Stromal cell of bone marrow (primary cell): ENCODE results near the gene GJD3.
"Not testable (repeated sequence)": the region's sequence is repeated elsewhere in the genome, so short reads cannot be mapped to it uniquely, and the experiment has no call there.

Source experiments
- DNase-seq: peaks from one replicate; pipeline ENCODE4 v3.0.0-alpha.2; 2012; ENCODE audit warnings: low read depth

Gene GJD3, protein sequence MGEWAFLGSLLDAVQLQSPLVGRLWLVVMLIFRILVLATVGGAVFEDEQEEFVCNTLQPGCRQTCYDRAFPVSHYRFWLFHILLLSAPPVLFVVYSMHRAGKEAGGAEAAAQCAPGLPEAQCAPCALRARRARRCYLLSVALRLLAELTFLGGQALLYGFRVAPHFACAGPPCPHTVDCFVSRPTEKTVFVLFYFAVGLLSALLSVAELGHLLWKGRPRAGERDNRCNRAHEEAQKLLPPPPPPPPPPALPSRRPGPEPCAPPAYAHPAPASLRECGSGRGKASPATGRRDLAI

DNA sequence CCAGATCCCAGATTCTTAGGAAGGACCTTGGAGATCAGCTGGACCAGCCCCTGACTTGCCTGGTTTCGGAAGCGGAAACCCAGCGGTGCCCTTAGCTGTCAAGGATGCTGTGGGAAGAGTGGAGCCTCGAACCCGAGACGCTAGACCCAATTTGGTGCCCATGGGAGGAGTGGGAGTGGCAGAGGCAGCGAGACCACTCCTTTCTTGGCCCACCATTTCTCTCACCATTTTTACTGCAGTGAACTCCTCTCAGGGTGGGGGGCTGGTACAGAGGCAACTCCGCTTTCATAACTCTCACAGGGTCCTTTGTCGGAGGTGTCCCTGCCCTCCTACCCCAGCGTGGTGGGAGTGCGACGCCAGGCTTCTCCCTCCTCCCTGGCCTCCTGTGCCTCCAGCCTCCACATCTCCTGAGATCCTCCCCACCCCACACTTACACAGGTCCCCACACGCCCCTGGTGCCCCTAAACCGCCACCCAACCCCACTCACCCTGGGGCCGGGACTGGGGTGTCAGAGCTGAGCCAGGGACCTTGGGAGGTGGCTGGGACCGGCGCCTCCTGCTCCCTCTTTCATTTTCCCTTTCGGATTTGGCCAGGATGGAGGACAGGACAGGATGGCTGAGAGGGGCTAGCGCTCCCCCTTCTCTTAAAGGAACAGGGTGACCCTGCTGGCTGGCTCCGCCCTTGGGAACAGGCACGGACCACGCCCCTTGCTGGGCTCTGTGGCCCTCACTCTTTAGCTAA is at the start of gene GJD3:
Gene GJD3 (minus strand): TSS at position 617 of the 741 bp plus-strand sequence. CDS start 922 bp downstream, outside the sequence.
- DNase-seq: no peak

DNA sequence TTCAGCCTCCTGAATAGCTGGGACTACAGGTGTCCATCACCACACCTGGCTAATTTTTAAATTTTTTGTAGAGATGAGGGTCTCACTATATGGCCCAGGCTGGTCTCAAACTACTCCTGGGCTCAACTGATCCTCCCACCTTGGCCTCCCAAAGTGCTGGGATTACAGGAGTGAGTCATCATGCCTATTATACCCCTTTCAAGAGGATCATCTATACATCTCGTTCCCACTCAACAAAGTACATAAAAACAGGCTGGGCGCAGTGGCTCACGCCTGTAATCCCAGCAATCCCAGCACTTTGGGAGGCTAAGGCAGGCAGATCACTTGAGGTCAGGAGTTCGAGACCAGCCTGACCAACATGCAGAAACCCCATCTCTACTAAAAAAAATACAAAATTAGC is 49.8 kb upstream of the GJD3 start:
- DNase-seq: not testable (repeated sequence)

DNA sequence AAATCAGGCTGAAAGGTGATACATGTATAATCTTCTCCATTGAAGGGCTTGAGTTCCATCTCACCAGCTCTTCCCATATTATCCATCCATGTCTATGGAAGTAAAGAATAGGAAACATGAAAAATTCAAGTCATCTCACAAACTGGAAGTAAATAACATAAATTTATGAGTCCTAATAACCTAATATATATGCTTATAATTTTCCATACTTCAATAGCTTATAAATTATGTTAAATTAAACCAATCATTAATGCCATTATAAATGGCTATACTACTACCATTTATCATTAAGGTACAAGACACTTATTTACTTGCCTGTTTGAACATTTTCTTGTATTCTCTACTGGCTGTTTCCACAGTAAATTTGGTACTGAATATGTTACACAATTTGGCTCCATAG is 48.3 kb upstream of the GJD3 start:
- no peak for DNase-seq

DNA sequence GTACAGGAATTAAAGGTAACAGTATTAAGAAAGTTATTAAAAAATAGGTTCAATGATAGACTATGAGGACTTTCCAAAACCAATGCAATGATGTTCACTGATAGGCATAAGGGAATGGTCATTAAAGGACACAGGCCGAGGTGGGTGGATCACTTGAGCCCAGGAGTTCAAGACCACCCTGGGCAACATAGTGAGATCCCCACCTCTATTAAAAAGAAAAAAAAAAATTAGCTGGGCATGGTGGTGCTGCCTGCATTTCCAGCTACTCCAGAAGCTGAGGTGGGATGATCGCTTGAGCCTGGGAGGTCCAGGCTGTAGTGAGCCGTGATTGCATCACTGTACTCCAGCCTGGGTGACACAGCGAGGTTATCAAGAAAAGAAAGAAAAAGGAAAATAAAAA is 47.3 kb upstream of the GJD3 start:
- DNase-seq: no peak

DNA sequence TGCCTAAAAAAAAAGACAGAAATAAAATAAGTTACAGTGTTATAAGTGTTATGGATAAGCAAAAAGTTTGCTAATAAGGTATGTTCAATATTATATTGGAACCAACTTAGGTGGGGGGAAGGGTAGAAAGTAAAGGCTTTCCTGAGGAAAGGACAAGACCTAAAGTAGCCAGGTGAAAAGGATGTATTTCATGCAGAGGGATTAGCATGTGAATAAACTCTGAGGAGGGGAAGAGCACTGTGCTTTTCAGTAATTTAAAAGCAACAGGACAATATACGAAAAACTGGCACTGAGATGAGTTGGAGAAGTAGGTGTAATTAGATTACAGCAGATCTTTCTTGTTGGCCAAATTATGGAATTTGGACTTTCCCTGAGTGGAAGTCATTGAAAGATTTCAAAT is 45.5 kb upstream of the GJD3 start:
- DNase-seq: no peak

DNA sequence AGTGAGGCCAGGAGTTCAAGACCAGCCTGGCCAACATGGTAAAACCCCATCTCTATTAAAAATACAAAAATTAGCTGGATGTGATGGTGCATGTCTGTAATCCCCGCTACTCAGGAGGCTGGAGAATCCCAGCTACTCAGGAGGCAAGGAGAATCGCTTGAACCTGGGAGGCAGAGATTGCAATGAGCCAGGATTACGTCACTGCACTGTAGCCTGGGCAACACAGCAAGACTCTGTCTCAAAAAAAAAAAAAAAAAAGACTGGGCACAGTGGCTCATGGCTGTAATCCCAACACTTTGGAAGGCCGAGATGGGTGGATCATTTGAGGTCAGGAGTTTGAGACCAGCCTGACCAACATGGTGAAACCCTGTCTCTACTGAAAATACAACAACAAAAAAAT is 45.0 kb upstream of the GJD3 start:
- not testable (repeated sequence) for DNase-seq

DNA sequence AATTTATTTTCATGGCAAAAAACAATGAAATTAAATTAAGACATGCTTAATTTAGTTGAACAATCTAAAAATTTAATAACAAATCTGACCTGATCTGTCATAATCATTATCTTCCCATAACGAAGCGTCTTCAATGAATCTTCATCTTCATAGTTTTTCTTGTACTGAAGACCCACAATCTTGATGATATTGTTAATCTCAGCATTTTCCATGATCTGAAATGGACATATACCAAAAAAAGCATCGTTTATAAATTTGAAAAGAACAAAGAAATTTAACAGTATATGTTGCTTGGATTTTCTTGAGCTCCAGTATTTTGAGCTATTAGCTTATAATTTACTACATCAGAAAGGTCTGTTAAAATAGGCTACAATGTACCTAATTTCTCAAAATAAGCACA is 42.9 kb upstream of the GJD3 start:
- DNase-seq: no peak

DNA sequence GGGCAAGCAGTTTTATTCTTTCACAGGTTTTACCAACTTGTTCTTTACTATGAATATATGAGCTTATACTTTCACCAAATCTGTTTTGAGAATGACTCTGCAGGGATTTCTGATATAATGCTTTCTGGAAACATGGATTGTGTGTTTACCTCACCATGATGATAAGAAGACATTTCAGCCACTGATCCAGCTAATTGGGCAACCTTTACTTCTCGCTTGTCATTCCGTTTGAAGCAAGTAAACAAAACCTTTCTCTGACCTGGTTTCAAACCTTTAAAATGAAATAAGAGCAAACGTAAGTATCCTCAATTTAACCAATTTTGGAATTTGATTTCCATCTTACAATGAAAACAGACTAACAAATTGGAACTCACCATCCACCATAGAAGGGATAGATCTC is 39.5 kb upstream of the GJD3 start:
- DNase-seq: no peak

DNA sequence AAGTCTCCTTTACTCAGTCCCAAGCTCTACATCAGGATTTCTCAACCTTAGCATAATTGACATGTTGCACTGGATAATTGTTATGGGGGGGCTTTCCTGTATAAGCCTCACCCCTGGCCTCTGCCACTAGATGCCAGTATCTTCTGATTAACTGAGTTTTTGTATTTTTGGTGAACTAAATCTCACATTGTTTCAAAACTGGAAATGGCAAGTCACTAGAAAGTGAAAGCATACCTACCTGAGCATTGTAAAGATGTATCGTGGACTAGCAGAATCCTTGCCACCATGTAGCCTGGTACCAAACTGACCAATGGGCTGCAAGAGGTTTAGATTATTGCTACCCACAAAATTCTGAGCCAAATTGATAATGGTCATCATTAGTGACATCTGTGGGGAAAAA is 38.1 kb upstream of the GJD3 start:
- no peak for DNase-seq

DNA sequence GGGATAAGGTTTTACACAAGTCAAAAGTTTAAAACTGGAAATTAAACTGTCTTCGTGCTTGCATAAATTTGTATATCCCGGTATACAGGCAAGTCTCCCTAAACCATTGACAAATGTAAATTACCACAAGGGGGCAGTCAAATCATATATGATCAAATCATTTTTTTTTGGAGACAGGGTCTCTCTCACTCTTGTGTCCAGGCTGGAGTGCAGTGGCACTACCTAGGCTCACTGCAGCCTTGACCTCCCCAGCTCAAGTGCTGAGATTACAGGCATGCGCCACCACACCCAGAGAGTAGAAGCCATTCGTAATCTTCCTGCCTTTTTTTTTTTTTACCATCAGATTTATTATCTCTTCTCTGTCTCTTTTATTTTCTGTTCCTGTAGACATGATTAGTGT is 34.6 kb upstream of the GJD3 start:
- DNase-seq: peak; percentile 47

DNA sequence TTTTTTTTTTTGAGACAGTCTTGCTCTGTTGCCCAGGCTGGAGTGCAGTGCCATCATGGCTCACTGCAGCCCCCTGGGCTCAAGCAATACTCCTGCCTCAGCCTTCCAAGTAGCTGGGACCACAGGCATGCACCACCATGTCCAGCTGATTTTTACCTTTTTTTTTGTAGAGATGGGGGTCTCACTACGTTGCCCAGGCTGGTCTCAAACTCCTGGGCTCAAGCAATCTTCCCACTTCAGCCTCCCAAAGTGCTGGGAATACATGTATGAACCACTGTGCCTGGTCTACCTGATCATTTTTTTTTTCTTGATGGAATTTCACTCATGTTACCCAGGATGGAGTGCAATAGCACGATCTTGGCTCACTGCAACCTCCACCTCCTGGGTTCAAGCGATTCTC is 22.0 kb upstream of the GJD3 start:
- DNase-seq: not testable (repeated sequence)

DNA sequence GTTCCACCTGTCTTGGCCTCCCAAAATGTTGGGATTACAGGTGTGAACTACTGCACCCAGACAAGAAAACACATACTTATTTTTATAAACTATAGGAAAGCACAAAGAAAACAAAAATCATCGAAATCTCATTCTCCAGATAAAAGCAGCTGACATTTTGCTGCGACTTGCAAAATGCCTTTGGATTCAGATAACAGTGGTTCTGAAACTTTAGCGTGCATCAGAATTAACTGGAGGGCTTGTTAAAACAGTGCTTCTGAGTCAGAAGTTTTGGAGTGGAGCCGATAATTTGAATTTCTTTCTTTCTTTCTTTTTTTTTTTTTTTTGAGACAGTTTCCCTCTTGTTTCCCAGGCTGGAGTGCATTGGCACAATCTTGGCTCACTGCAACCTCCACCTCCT is 17.7 kb upstream of the GJD3 start:
- no peak for DNase-seq

DNA sequence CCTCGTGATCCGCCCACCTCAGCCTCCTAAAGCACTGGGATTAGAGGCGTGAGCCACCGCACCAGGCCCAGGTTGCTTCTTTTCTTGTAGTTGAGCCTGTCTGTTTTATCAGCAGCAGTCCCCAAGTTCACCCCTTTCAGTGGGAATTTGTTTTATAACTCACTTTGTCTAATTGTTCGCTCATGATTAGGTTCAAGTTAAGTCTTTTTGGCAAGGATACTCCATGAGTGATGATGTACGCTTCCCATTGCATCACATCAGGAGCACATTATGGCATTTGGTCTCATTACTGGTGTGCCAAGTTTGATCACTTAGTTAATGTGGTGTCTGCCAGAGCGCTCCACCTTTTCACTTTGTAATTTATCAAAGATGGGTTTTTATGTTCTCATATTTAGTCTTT is 14.4 kb upstream of the GJD3 start:
- DNase-seq: no peak

DNA sequence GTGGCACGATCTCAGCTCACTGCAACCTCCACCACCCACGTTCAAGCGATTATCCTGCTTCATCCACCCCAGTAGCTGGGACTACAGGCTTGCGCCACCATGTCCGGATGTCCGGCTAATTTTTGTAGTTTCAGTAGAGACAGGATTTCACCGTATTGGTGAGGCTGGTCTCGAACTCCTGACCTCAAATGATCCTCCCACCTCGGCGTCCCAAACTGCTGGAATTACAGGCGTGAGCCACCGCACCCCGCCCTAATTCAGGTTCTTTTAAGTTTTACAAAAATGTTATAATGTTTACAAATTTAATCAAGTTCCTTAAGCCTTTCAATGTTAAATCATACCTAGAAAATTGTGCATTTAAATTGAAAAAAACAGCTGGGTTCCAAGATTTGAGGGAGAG is 13.3 kb upstream of the GJD3 start:
- DNase-seq: no peak

DNA sequence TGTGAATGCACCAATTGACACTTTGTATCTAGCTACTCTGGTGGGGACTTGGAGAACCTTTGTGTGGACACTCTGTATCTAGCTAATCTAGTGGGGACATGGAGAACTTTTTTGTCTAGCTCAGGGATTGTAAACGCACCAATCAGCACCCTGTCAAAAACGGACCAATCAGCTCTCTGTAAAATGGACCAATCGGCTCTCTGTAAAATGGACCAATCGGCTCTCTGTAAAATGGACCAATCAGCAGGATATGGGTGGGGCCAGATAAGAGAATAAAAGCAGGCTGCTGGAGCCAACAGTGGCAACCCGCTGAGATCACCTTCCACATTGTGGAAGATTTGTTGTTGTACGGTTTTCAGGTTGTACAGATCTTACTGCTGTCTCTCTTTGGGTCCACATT is 12.0 kb upstream of the GJD3 start:
- DNase-seq: not testable (repeated sequence)

DNA sequence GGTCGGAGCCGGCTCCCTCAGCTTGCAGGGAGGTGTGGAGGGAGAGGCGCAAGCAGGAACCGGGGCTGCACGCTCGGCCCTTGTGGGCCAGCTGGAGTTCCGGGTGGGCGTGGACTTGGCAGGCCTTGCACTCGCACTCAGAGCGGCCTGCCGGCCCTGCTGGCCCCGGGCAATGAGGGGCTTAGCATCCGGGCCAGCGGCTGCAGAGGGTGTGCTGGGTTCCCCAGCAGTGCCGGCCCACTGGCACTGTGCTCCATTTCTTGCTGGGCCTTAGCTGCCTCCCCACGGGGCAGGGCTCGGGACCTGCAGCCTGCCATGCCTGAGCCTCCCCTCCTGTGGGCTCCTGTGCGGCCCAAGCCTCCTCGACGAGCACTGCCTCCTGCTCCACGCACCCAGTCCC is 11.2 kb upstream of the GJD3 start:
- not testable (repeated sequence) for DNase-seq

DNA sequence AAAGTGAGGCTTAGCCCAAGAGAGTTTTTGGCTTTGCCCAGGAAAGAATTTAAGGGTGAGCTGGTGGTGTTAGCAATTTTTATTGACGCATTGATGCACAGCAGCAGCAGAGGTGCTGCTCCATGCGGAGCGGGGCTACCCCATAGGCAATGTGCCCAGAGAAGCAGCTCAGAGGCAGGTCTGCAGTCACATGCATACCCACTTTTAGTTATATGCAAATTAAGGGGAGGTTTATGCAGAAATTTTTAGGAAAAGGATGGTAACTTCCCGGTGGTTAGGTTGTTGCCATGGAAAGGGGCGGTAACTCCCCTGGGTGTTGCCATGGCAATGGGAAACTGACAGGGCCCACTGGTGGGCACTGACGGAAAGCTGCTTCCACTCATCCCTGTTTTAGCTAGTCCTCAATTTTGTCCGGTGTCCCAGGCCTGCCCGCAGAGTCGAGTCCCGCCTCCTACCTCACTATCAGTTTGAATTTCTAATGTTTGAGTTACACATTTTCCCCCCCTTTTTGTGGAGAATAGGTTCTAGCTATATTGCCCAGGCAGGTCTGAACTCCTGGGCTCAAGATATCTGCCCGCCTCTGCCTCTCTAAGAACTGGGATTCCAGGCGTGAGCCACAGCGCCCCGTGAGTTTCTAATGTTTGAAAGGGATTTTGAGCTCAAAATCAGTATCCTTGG is 10.4 kb upstream of the GJD3 start:
- DNase-seq: no peak

DNA sequence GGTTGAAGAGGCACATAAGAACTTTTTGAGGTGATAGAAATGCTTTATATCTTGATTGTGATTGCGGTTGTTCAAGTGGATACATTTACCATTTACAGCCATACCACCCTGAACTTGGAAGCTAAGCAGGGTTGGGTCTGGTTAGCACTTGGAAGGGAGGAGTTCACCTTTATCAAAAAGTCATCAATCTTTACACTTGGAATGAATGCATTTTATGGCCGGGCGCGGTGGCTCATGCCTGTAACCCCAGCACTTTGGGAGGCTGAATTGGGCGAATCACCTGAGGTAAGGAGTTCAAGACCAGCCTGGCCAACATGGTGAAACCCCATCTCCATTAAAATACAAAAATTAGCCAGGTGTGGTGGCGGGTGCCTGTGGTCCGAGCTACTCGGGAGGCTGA is 9.5 kb upstream of the GJD3 start:
- no peak for DNase-seq

DNA sequence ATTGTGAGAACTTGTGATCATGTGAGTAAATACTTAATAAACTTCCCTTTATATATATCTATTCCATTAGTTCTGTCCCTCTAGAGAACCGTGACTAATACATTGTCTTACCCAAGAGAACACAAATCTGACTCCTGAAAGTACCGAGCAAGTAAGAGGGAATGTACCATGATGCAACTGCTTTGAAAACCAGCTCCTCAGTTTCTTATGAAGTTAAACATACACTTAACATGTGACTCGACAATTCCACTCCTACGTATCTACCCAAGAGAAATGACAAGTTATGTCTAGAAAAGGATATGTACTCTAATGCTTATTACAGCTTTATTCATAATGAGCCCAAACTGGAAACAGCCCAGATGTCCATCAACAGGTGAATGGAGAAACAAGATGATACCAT is 8.8 kb upstream of the GJD3 start:
- DNase-seq: peak; percentile 58

DNA sequence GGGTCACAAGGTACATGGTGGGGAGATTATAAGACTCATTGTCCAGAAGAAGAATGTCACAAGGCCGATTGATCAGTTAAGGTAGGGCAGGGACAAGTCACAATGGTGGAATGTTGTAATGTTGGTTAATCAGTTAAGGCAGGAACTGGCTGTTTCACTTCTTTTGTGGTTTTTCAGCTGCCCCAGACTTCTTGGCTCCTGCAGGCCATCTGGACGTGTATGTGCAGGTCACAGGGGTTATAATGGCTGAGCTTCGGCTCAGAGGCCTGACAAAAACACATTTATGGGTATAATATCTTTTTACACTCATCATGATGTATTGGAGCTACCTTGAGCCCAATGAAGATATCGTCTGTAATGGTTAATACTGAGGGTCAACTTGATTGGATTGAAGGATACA is 8.1 kb upstream of the GJD3 start:
- not testable (repeated sequence) for DNase-seq

DNA sequence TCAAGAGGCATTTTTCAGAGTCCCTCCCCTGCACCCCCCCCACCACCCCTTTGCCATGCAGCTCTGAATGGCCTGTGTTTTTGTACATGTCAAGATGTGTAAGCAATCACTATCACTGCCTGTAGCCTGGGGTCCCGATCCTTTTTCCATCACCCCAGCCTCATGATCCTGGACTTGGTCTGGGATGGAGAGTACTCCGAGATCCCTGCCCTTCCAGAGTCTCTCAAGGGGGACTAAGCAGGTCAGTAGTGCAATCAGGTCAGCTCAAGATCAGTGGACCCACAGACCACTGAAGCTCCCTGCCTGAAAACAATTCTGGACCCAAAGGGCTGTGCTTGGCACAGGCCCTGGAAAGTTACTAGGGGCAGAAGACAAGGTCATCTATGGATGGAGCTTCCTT is 7.5 kb upstream of the GJD3 start:
- no peak for DNase-seq

DNA sequence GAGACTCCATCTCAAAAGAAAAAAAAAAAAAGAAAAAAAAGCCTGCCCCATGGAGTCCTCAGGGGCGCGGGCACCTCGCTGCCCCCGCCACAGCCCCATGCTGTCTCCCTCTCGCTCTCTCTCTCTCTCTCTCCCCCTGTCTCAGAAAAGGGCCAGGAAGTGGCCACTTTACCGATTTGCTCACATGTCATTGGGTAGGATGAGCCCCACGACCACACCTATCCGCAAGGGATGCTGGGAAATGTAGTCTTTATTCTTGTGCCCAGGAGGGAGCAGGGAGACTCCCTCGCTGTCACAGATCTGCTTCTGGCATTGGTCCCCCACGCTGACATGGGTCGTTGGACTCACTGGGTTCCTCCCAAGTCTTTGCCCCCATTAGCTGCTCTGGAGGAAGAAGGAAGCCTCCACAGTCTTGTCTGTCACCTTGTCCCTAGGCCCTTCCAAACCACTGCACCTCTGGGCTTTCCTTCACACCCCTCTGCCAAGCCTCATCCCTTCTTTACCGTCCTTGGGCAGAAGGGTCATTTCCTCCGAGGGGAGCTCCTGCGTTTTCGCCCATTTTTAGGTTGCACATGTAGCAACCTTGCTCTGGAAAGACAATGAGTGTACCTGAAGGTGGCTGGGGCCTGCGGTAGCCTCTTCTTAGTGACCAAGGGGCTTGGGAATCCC is 6.9 kb upstream of the GJD3 start:
- DNase-seq: no peak

DNA sequence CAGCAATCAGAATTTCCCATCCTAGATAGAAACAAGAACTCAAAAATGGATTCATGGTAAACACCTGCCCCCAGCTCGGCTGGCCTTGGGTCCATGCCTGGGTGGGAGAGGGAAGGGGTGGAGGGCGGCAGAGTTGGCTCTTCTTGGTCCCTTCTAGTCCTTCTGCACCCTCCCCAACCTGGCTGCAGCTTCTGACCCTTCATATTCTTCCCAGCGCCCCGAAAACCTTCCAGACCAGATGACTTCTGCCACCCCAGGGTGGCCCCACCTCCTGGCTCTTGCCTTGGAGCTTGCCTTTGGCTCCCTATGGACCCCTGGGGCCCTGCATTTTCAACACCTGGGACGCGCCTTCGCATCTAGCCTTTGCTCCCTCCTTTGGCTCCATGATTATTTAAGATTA is 5.4 kb upstream of the GJD3 start:
- DNase-seq: no peak
